H1 (cell line): Measurements from ENCODE around the gene MAGOH. TPM values are rescaled to one million over a fixed set of nuclear protein-coding genes. Genes with fewer than 3 reads are reported as not detected.

Experiments used
- CTCF ChIA-PET: fragments of 300-600 bp; sonication (Branson Sonifier 250); formaldehyde crosslinking; loops from one replicate; lab custom pipeline; 2021; ENCODE audit not compliant: partially characterized antibody; lab: Charles Lee
- POLR2A ChIA-PET: fragments of 300-600 bp; sonication (Branson Sonifier 250); formaldehyde crosslinking; loops from one replicate; lab custom pipeline; 2021; ENCODE audit warnings: inconsistent platforms; ENCODE audit not compliant: partially characterized antibody; lab: Charles Lee
- DNase-seq, 2 experiments: peaks; one replicate each; pipeline versions ENCODE4 v3.0.0 to v3.0.0-alpha.2; 2010 to 2022; ENCODE audit warnings: low spot score in 2 of 2, low read depth in 1 of 2, mixed read lengths in 1 of 2
- FAIRE-seq: peaks from 2 replicates; lab custom pipeline; 2011; peaks lifted over from hg19 to GRCh38; lab: Jason Lieb, UNC
- H2AFZ ChIP-seq: 2 replicates; pipeline ENCODE4 v1.8.1; 2012; ENCODE audit warnings: low read length, inconsistent platforms
- H2AK5ac ChIP-seq: 2 replicates; pipeline ENCODE4 v1.6.1; 2013; ENCODE audit warnings: low read depth, low read length
- H2BK120ac ChIP-seq: replicated peaks from 2 replicates; pipeline ENCODE3; 2013; ENCODE audit warnings: low read depth, low read length, inconsistent platforms
- H2BK12ac ChIP-seq: 2 replicates; pipeline ENCODE4 v1.6.1; 2013; ENCODE audit warnings: low read depth, low read length
- H2BK15ac ChIP-seq: 2 replicates; pipeline ENCODE4 v1.6.1; 2013; ENCODE audit warnings: low read length
- H2BK20ac ChIP-seq: 2 replicates; pipeline ENCODE4 v1.6.1; 2013; ENCODE audit warnings: low read length
- H2BK5ac ChIP-seq: 2 replicates; pipeline ENCODE4 v1.6.1; 2013; ENCODE audit warnings: low read depth, low read length
- H3K14ac ChIP-seq: 2 replicates; pipeline ENCODE4 v1.6.1; 2013; ENCODE audit warnings: inconsistent platforms; ENCODE audit not compliant: insufficient read length
- H3K18ac ChIP-seq: 2 replicates; pipeline ENCODE4 v1.6.1; 2013; ENCODE audit warnings: low read length; ENCODE audit errors: extremely low read depth
- H3K23ac ChIP-seq: 2 replicates; pipeline ENCODE4 v1.6.1; 2013; ENCODE audit warnings: inconsistent platforms; ENCODE audit not compliant: insufficient read length
- H3K23me2 ChIP-seq: 2 replicates; pipeline ENCODE4 v1.6.1; 2013; ENCODE audit warnings: low read depth, low read length
- H3K27ac ChIP-seq: 2 replicates; pipeline ENCODE4 v1.6.1; 2011; ENCODE audit warnings: low read depth, low read length, inconsistent platforms
- H3K27me3 ChIP-seq, 4 experiments: replicated peaks in 1 of 4; 1 replicate in 1 of 4; 2 replicates in 3 of 4; pipeline versions ENCODE4 v1.6.1 to v1.8.1; 2011 to 2013; ENCODE audit warnings: low read length in 3 of 4, mild to moderate bottlenecking in 3 of 4, inconsistent platforms in 2 of 4, mixed read lengths in 2 of 4, moderate library complexity in 1 of 4; ENCODE audit not compliant: control insufficient read depth in 3 of 4, insufficient read depth in 3 of 4; ENCODE audit errors: extremely low read depth in 1 of 4
- H3K36me3 ChIP-seq, 4 experiments: 2 replicates each; pipeline versions ENCODE4 v1.6.1 to v1.8.1; 2011 to 2013; ENCODE audit warnings: mild to moderate bottlenecking in 4 of 4, low read length in 3 of 4, moderate library complexity in 2 of 4, control low read depth in 1 of 4, inconsistent platforms in 1 of 4; ENCODE audit not compliant: insufficient read depth in 4 of 4, control insufficient read depth in 2 of 4
- H3K4ac ChIP-seq: replicated peaks from 2 replicates; pipeline ENCODE3; 2013; ENCODE audit warnings: low read length, low read depth, mixed read lengths, inconsistent platforms; ENCODE audit not compliant: insufficient read length
- H3K4me1 ChIP-seq, 4 experiments: replicated peaks in 1 of 4; 1 replicate in 1 of 4; 2 replicates in 3 of 4; pipeline versions ENCODE4 v1.6.1 to v1.8.1; 2011 to 2013; ENCODE audit warnings: low read length in 3 of 4, inconsistent platforms in 2 of 4, mixed read lengths in 1 of 4; ENCODE audit not compliant: insufficient read depth in 4 of 4, control insufficient read depth in 3 of 4
- H3K4me2 ChIP-seq, 2 experiments: 2 replicates each; pipeline versions ENCODE4 v1.6.1 to v1.8.1; 2011 to 2013; ENCODE audit warnings: low read depth in 2 of 2, low read length in 2 of 2, control low read depth in 1 of 2, inconsistent platforms in 1 of 2, mild to moderate bottlenecking in 1 of 2; ENCODE audit not compliant: insufficient read depth in 1 of 2
- H3K4me3 ChIP-seq, 4 experiments: fragments of 200-600, 300-600 bp in 1 of 4; sonication (generic), shearing (Covaris generic), sonication (Bioruptor Twin) in 1 of 4; 2 replicates each; pipeline versions ENCODE4 v1.5.1 to v1.8.1; 2011 to 2016; ENCODE audit warnings: low read length in 4 of 4, low read depth in 3 of 4, control low read depth in 2 of 4, inconsistent platforms in 2 of 4, mild to moderate bottlenecking in 2 of 4, mixed read lengths in 1 of 4, moderate library complexity in 1 of 4; ENCODE audit not compliant: insufficient read depth in 2 of 4; ENCODE audit errors: extremely low read depth in 1 of 4
- H3K56ac ChIP-seq: replicated peaks from 2 replicates; pipeline ENCODE3; 2013; ENCODE audit warnings: low read depth, mild to moderate bottlenecking, mixed read lengths, low read length, inconsistent platforms; ENCODE audit not compliant: insufficient read length
- H3K79me1 ChIP-seq: 2 replicates; pipeline ENCODE4 v1.6.1; 2013; ENCODE audit warnings: low read depth, low read length, control low read depth
- H3K79me2 ChIP-seq, 2 experiments: 2 replicates each; pipeline versions ENCODE4 v1.6.1 to v1.8.1; 2012 to 2013; ENCODE audit warnings: low read length in 2 of 2, mild to moderate bottlenecking in 2 of 2, inconsistent platforms in 1 of 2; ENCODE audit not compliant: insufficient read depth in 2 of 2, control insufficient read depth in 1 of 2
- H3K9ac ChIP-seq, 4 experiments: replicated peaks in 1 of 4; 1 replicate in 1 of 4; 2 replicates in 3 of 4; pipeline versions ENCODE4 v1.6.1 to v1.8.1; 2011 to 2013; ENCODE audit warnings: low read depth in 3 of 4, low read length in 3 of 4, control low read depth in 2 of 4, mild to moderate bottlenecking in 2 of 4, moderate library complexity in 2 of 4, inconsistent platforms in 1 of 4; ENCODE audit errors: extremely low read depth in 1 of 4
- H3K9me3 ChIP-seq, 2 experiments: 2 replicates each; pipeline versions ENCODE4 v1.6.1 to v1.8.1; 2012 to 2013; ENCODE audit warnings: mild to moderate bottlenecking in 2 of 2, moderate library complexity in 2 of 2, control low read depth in 1 of 2, inconsistent platforms in 1 of 2, low read depth in 1 of 2, low read length in 1 of 2, mixed read lengths in 1 of 2; ENCODE audit not compliant: insufficient read depth in 2 of 2
- H4K20me1 ChIP-seq, 2 experiments: replicated peaks in 1 of 2; 2 replicates each; pipeline versions ENCODE3 to v1.8.1; 2011 to 2013; ENCODE audit warnings: inconsistent platforms in 2 of 2, low read length in 2 of 2, mild to moderate bottlenecking in 1 of 2; ENCODE audit not compliant: insufficient read depth in 2 of 2, control insufficient read depth in 1 of 2
- H4K5ac ChIP-seq: 2 replicates; pipeline ENCODE4 v1.6.1; 2013; ENCODE audit warnings: low read length, low read depth, mixed read lengths, inconsistent platforms; ENCODE audit not compliant: insufficient read length
- H4K8ac ChIP-seq: 2 replicates; pipeline ENCODE4 v1.8.0; 2013; ENCODE audit warnings: mild to moderate bottlenecking, moderate library complexity, low read length, inconsistent platforms; ENCODE audit not compliant: insufficient read depth; ENCODE audit errors: extremely low read depth
- H4K91ac ChIP-seq: replicated peaks from 2 replicates; pipeline ENCODE3; 2013; ENCODE audit warnings: low read length, mixed read lengths, inconsistent platforms; ENCODE audit not compliant: insufficient read length
- ASH2L ChIP-seq: fragments of 200-600, 300-600 bp; sonication (generic); IDR thresholded peaks from one replicate; pipeline ENCODE4 v1.7.1; 2017; ENCODE audit warnings: low read length
- CBX5 ChIP-seq: fragments of 300-800, 300-1000 bp; sonication (generic); IDR thresholded peaks from 2 replicates; pipeline ENCODE4 v1.7.1; 2016; ENCODE audit warnings: antibody characterized with exemption, low read length, low read depth
- CREB1 ChIP-seq: IDR thresholded peaks from 2 replicates; pipeline ENCODE4 v1.6.1; 2012; ENCODE audit warnings: inconsistent platforms
- EGR1 ChIP-seq: IDR thresholded peaks from 2 replicates; pipeline ENCODE4 v1.6.1; 2011; ENCODE audit warnings: low read depth, low read length, borderline replicate concordance
- EP300 ChIP-seq, 2 experiments: IDR thresholded peaks; 1 replicate in 1 of 2; 2 replicates in 1 of 2; pipeline ENCODE4 v1.6.1; 2011 to 2012; ENCODE audit warnings: low read depth in 2 of 2, low read length in 2 of 2, mild to moderate bottlenecking in 2 of 2, borderline replicate concordance in 1 of 2, inconsistent platforms in 1 of 2, moderate library complexity in 1 of 2
- JUN ChIP-seq: IDR thresholded peaks from 2 replicates; pipeline ENCODE4 v1.6.1; 2011; ENCODE audit warnings: low read depth, mild to moderate bottlenecking, improper control_type of control experiment, low read length
- JUND ChIP-seq: IDR thresholded peaks from 2 replicates; pipeline ENCODE4 v1.6.1; 2011; ENCODE audit warnings: mild to moderate bottlenecking, improper control_type of control experiment, low read length
- KDM1A ChIP-seq: fragments of 200-600, 300-600 bp; sonication (generic); IDR thresholded peaks from 2 replicates; pipeline ENCODE4 v1.7.1; 2016; ENCODE audit warnings: mild to moderate bottlenecking, low read length, borderline replicate concordance
- KDM5A ChIP-seq: fragments of 200-600 bp; IDR thresholded peaks from 2 replicates; pipeline ENCODE4 v1.7.1; 2012; ENCODE audit warnings: mild to moderate bottlenecking, low read length, inconsistent platforms, mixed read lengths
- PHF8 ChIP-seq: fragments of 200-600 bp; sonication (generic); conservative IDR thresholded peaks from 2 replicates; pipeline ENCODE4 v1.7.1; 2012; ENCODE audit warnings: low read depth, mild to moderate bottlenecking, inconsistent platforms, low read length, moderate library complexity
- RNF2 ChIP-seq: fragments of 200-900, 300-1000 bp; sonication (generic); IDR thresholded peaks from 2 replicates; pipeline ENCODE4 v1.7.1; 2016; ENCODE audit warnings: borderline replicate concordance, low read depth, mild to moderate bottlenecking, antibody characterized with exemption, low read length; ENCODE audit not compliant: poor library complexity, severe bottlenecking; ENCODE audit errors: missing control alignments
- SIN3A ChIP-seq, 2 experiments: IDR thresholded peaks in 1 of 2; conservative IDR thresholded peaks in 1 of 2; 2 replicates each; pipeline ENCODE4 v1.6.1; 2011 to 2012; ENCODE audit warnings: low read length in 2 of 2, improper control_type of control experiment in 1 of 2, low read depth in 1 of 2, mild to moderate bottlenecking in 1 of 2
- SRF ChIP-seq: IDR thresholded peaks from 2 replicates; pipeline ENCODE4 v1.6.1; 2011; ENCODE audit warnings: mild to moderate bottlenecking, low read depth, low read length, moderate library complexity
- TBP ChIP-seq: IDR thresholded peaks from 2 replicates; pipeline ENCODE4 v1.6.1; 2011; ENCODE audit warnings: low read depth, low read length, improper control_type of control experiment
- ZNF274 ChIP-seq: IDR thresholded peaks from 2 replicates; pipeline ENCODE4 v1.7.0; 2012; ENCODE audit warnings: low read length, borderline replicate concordance; ENCODE audit errors: extremely low read depth
- WGBS, 2 experiments: shearing (Covaris generic) in 1 of 2; methylation state at CpG; one replicate each; pipeline versions ENCODE4 v1.1.6 to v1.1.7; 2013 to 2015; ENCODE audit warnings: low lambda C conversion rate in 2 of 2, mixed read lengths in 2 of 2, inconsistent platforms in 1 of 2, low coverage in 1 of 2, missing lambda C conversion rate in 1 of 2; ENCODE audit not compliant: insufficient replicate concordance in 2 of 2, insufficient coverage in 1 of 2, insufficient read length in 1 of 2; ENCODE audit errors: extremely low coverage in 1 of 2, missing lambda C conversion rate in 1 of 2; 5-methylcytosine and 5-hydroxymethylcytosine counted together
- polyA plus RNA-seq, 7 experiments: library from polyadenylated mRNA; depleted of rRNA in 3 of 7; stranded (reverse) in 5 of 7; unstranded in 2 of 7; fragments of >200 nt in 5 of 7; fragments of 200-250 nt in 2 of 7; gene quantifications; 1 replicate in 5 of 7; 2 replicates in 1 of 7; 4 replicates in 1 of 7; pipeline versions ENCODE4 v1.2.1 to v1.2.3, GENCODE V29; 2011 to 2013; ENCODE audit warnings: missing spikeins in 2 of 7, mixed read lengths in 2 of 7
- total RNA-seq: library from RNA; stranded (reverse); fragmentation: NEBNext Ultra II Directional; extraction: Animal tissue kit (Norgen Biotek cat#: 25700); gene quantifications from 2 replicates; pipeline ENCODE4 v1.2.1, GENCODE V29; 2021

Gene MAGOH
- total and polyA plus RNA-seq, 2 of the 8 experiments (the other 6 are each of a cell fraction or from before 2014, with no cell fraction given): 46.9 to 74.3 TPM

DNA sequence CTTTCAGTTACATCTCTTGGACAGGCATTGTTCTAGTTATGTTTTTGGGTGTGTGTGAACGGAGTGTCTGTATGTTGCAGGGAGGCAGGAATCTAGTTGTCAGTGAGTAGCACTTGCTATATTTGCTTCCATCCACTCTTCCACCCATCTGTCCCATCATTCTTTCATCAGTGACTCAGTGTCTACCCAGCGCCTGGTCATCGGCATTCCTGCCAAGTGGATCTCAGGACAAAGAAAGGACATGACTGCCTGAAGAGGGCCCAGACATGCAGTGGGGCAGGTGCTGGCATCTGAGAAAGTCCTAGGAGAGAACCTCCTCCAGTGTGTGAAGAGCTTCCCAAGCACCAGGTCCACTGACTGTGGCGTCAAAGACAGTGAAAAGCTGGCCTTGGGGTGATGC, 27.3 kb upstream of the MAGOH start:
- H3K18ac ChIP-seq: no peak overlapping the region
- H2BK15ac ChIP-seq: no peak overlapping the region
- H2BK20ac ChIP-seq: no peak overlapping the region
- 92% methylated on average over 4 of the region's 4 CpGs; no CpG with 5 or more reads in 1 of the 2 experiments for WGBS, 2 experiments
- H3K23me2 ChIP-seq: no peaks in the 10 kb centered on the region
- no peak overlapping the region for H2BK5ac ChIP-seq
- peaks cover 33 to 91% (median 76%) of the 10 kb centered on the region in 4 experiments for H3K36me3 ChIP-seq
- H3K79me2 ChIP-seq: no peaks in the 10 kb centered on the region
- CTCF ChIA-PET: interaction anchor here (0.8 to 4.1 kb wide), 16 partner anchors 8 to 127 kb away, joined by 3 to 18 read pairs (median 4); no protein-coding TSS in a partner anchor
- no peak overlapping the region for H2BK120ac ChIP-seq
- H3K56ac ChIP-seq: no peak overlapping the region
- no peak overlapping the region for H2AFZ ChIP-seq
- no peak overlapping the region for H4K5ac ChIP-seq
- no peaks in the 10 kb centered on the region for H3K79me1 ChIP-seq
- H3K4me2 ChIP-seq: no peak overlapping the region
- no peak overlapping the region for H4K8ac ChIP-seq
- no peaks in the 10 kb centered on the region for H3K27me3 ChIP-seq
- H4K20me1 ChIP-seq: peaks cover 0 to 7% of the 10 kb centered on the region in 2 experiments
- DNase-seq (no peak), FAIRE-seq (no peak)
- H3K14ac ChIP-seq: no peak overlapping the region
- H3K9me3 ChIP-seq: no peaks in the 10 kb centered on the region
- H3K4ac ChIP-seq: no peak overlapping the region
- H2AK5ac ChIP-seq: no peak overlapping the region
- no peak overlapping the region for H3K27ac ChIP-seq
- H2BK12ac ChIP-seq: no peak overlapping the region
- no peak overlapping the region for H4K91ac ChIP-seq
- POLR2A ChIA-PET: no interaction called here
- no peak overlapping the region for H3K9ac ChIP-seq
- no peak overlapping the region for H3K4me3 ChIP-seq
- no peaks in the 10 kb centered on the region for H3K4me1 ChIP-seq
- H3K23ac ChIP-seq: no peak overlapping the region
- TF ChIP-seq CREB1 (no peak), JUND (no peak), KDM5A (no peak), SIN3A (conservative IDR thresholded peaks at IDR 0.05 in 1 of 2, IDR thresholded peaks at IDR 0.05 in 1 of 2; ENCODE audit: low read depth in 1 of 2, low read length in 2 of 2) (no peak), RNF2 (no peak), JUN (no peak), SRF (no peak), ZNF274 (no peak), EP300 (IDR thresholded peaks at IDR 0.05; ENCODE audit: borderline replicate concordance in 1 of 2, low read depth in 2 of 2, low read length in 2 of 2) (no peak), PHF8 (no peak), KDM1A (no peak), ASH2L (no peak), TBP (no peak), EGR1 (no peak), CBX5 (no peak)
